Stomach (tissue), 4 donors: ENCODE data around the gene RAD21L1.
"Not testable (repeated sequence)": the region's sequence is repeated elsewhere in the genome, so short reads cannot be mapped to it uniquely, and the experiment has no call there.

Experiments
- CTCF ChIP-seq, 7 experiments: fragments of 450-650 bp in 4 of 7; fragments of 200-600 bp in 3 of 7; sonication (generic) in 3 of 7; IDR thresholded peaks; one replicate each; pipeline ENCODE4 v1.5.1; 2016 to 2019; ENCODE audit warnings: antibody characterized with exemption in 7 of 7, control low read depth in 2 of 7, mild to moderate bottlenecking in 1 of 7
- POLR2AphosphoS5 ChIP-seq, 3 donors: sonication (generic); formaldehyde crosslinking; IDR thresholded peaks; one replicate each; pipeline ENCODE4 v1.6.1; 2016; ENCODE audit warnings: antibody characterized with exemption in 3 of 3

GRCh38 chr20:1250282-1250681, 24.4 kb downstream of the RAD21L1 start:
- not testable (repeated sequence) for TF ChIP-seq CTCF, POLR2AphosphoS5 (IDR thresholded peaks at IDR 0.05)
